IMR-90 (cell line): Measurements from ENCODE around the gene FKBP14. TPM values are rescaled to one million over a fixed set of nuclear protein-coding genes. Genes with fewer than 3 reads are reported as not detected.

Source experiments
- ATAC-seq: fragments of 200-7000 bp; cut with Tn5 transposase; 2 replicates; pipeline ENCODE4 v1.9.1; 2020; ENCODE audit warnings: low read depth, mild to moderate bottlenecking, moderate library complexity
- BruUV-seq: library from RNA; stranded (reverse); fragments of 400-500 nt; replicated peaks from 2 replicates; lab custom pipeline; 2021; lab: Mats Ljungman, UMichigan
- CTCF ChIA-PET: fragments of 300-600 bp; formaldehyde crosslinking; extraction: SDS; loops from one replicate; lab custom pipeline; 2021; ENCODE audit warnings: antibody characterized with exemption; lab: Yijun Ruan, JAX
- POLR2A ChIA-PET: fragments of 300-600 bp; sonication (Branson Sonifier 250); formaldehyde crosslinking; loops from one replicate; lab custom pipeline; 2022; ENCODE audit warnings: antibody characterized with exemption; ENCODE audit not compliant: unreplicated experiment; lab: Charles Lee
- DNase-seq: peaks from one replicate; pipeline ENCODE4 v3.0.0; 2013
- H2AFZ ChIP-seq: replicated peaks from 2 replicates; pipeline ENCODE3; 2013; ENCODE audit warnings: low read length, mild to moderate bottlenecking; ENCODE audit not compliant: poor library complexity
- H2AK5ac ChIP-seq: 2 replicates; pipeline ENCODE4 v1.6.1; 2013; ENCODE audit warnings: low read depth, low read length, inconsistent platforms
- H2AK9ac ChIP-seq: replicated peaks from 2 replicates; pipeline ENCODE3; 2013; ENCODE audit warnings: mild to moderate bottlenecking, low read depth, low read length, moderate library complexity; ENCODE audit not compliant: poor library complexity
- H2BK120ac ChIP-seq: 2 replicates; pipeline ENCODE4 v1.6.1; 2013; ENCODE audit warnings: low read depth, low read length, inconsistent platforms
- H2BK15ac ChIP-seq: 3 replicates; pipeline ENCODE4 v1.6.1; 2013; ENCODE audit warnings: low read depth, low read length, inconsistent platforms
- H2BK20ac ChIP-seq: 2 replicates; pipeline ENCODE4 v1.6.1; 2013; ENCODE audit warnings: low read depth, mild to moderate bottlenecking, inconsistent platforms, low read length, moderate library complexity
- H2BK5ac ChIP-seq: 2 replicates; pipeline ENCODE4 v1.6.1; 2013; ENCODE audit warnings: mild to moderate bottlenecking, low read depth, low read length, inconsistent platforms; ENCODE audit not compliant: poor library complexity, severe bottlenecking
- H3K14ac ChIP-seq: replicated peaks from 2 replicates; pipeline ENCODE4 v1.6.1; 2013; ENCODE audit warnings: low read depth, low read length, inconsistent platforms
- H3K18ac ChIP-seq: 2 replicates; pipeline ENCODE4 v1.6.1; 2013; ENCODE audit warnings: low read depth, low read length, control low read depth
- H3K23ac ChIP-seq: 2 replicates; pipeline ENCODE4 v1.6.1; 2013; ENCODE audit warnings: low read depth, low read length, inconsistent platforms
- H3K27ac ChIP-seq: 2 replicates; pipeline ENCODE4 v1.5.1; 2013; ENCODE audit warnings: mild to moderate bottlenecking, control low read depth, low read length; ENCODE audit not compliant: insufficient read depth
- H3K27me3 ChIP-seq: 2 replicates; pipeline ENCODE4 v1.6.1; 2013; ENCODE audit warnings: low read length; ENCODE audit not compliant: control insufficient read depth, insufficient read depth
- H3K36me3 ChIP-seq: 2 replicates; pipeline ENCODE4 v1.6.1; 2013; ENCODE audit warnings: low read length, mixed read lengths; ENCODE audit not compliant: control insufficient read depth, insufficient read depth
- H3K4ac ChIP-seq: 2 replicates; pipeline ENCODE4 v1.6.1; 2013; ENCODE audit warnings: low read depth, low read length, inconsistent platforms
- H3K4me1 ChIP-seq: 2 replicates; pipeline ENCODE4 v1.6.1; 2013; ENCODE audit warnings: low read length, mixed read lengths; ENCODE audit not compliant: control insufficient read depth, insufficient read depth
- H3K4me2 ChIP-seq: 2 replicates; pipeline ENCODE4 v1.6.1; 2013; ENCODE audit warnings: low read depth, mild to moderate bottlenecking, control low read depth, low read length, moderate library complexity
- H3K4me3 ChIP-seq: 2 replicates; pipeline ENCODE4 v1.5.1; 2013; ENCODE audit warnings: low read depth, mild to moderate bottlenecking, control low read depth, low read length, moderate library complexity; ENCODE audit not compliant: insufficient read depth
- H3K56ac ChIP-seq: 2 replicates; pipeline ENCODE4 v1.6.1; 2013; ENCODE audit warnings: low read length, inconsistent platforms; ENCODE audit not compliant: insufficient read depth; ENCODE audit errors: extremely low read depth
- H3K79me1 ChIP-seq, 2 experiments: 2 replicates each; pipeline ENCODE4 v1.6.1; 2013; ENCODE audit warnings: low read length in 2 of 2, inconsistent platforms in 1 of 2, low read depth in 1 of 2
- H3K9ac ChIP-seq: 2 replicates; pipeline ENCODE4 v1.6.1; 2013; ENCODE audit warnings: low read depth, low read length, control low read depth
- H3K9me1 ChIP-seq: 2 replicates; pipeline ENCODE4 v1.6.1; 2013; ENCODE audit warnings: low read length, inconsistent platforms; ENCODE audit not compliant: insufficient read depth
- H3K9me3 ChIP-seq: 2 replicates; pipeline ENCODE4 v1.6.1; 2013; ENCODE audit warnings: low read length; ENCODE audit not compliant: control insufficient read depth, insufficient read depth
- H4K20me1 ChIP-seq: 2 replicates; pipeline ENCODE4 v1.6.1; 2013; ENCODE audit warnings: low read length, inconsistent platforms; ENCODE audit not compliant: insufficient read depth
- H4K5ac ChIP-seq: 2 replicates; pipeline ENCODE4 v1.6.1; 2013; ENCODE audit warnings: mild to moderate bottlenecking, low read depth, low read length, control low read depth
- H4K8ac ChIP-seq, 2 experiments: 2 replicates each; pipeline ENCODE4 v1.6.1; 2013; ENCODE audit warnings: low read depth in 2 of 2, low read length in 2 of 2, control low read depth in 1 of 2, inconsistent platforms in 1 of 2
- H4K91ac ChIP-seq: 2 replicates; pipeline ENCODE4 v1.6.1; 2013; ENCODE audit warnings: low read depth, low read length, inconsistent platforms; ENCODE audit not compliant: insufficient read depth
- CEBPB ChIP-seq: IDR thresholded peaks from 2 replicates; pipeline ENCODE4 v1.6.1; 2012; ENCODE audit warnings: low read depth, low read length, improper control_type of control experiment
- CTCF ChIP-seq: conservative IDR thresholded peaks from 2 replicates; pipeline ENCODE4 v1.5.1; 2012; ENCODE audit warnings: mild to moderate bottlenecking, low read depth, low read length, improper control_type of control experiment
- MAFK ChIP-seq: IDR thresholded peaks from 2 replicates; pipeline ENCODE4 v1.6.1; 2012; ENCODE audit warnings: low read depth, low read length, improper control_type of control experiment
- MAZ ChIP-seq: IDR thresholded peaks from 2 replicates; pipeline ENCODE4 v1.6.1; 2012; ENCODE audit warnings: low read depth, mild to moderate bottlenecking, low read length, improper control_type of control experiment, moderate library complexity, borderline replicate concordance
- POLR2A ChIP-seq: IDR thresholded peaks from 2 replicates; pipeline ENCODE4 v1.6.1; 2012; ENCODE audit warnings: mild to moderate bottlenecking, low read depth, low read length
- RAD21 ChIP-seq: IDR thresholded peaks from 2 replicates; pipeline ENCODE4 v1.6.1; 2012; ENCODE audit warnings: low read length, improper control_type of control experiment
- USF2 ChIP-seq: fragments of 150-350 bp; IDR thresholded peaks from 2 replicates; pipeline ENCODE4 v1.6.1; 2017; ENCODE audit warnings: mild to moderate bottlenecking, antibody characterized with exemption, low read length, low read depth
- dilution Hi-C: fragments of 300-500 bp; cut with HindIII; formaldehyde crosslinking; loops from one replicate; pipeline ENCODE4 v1.14.3; 2018; ENCODE audit warnings: low sequenced_read_pairs; ENCODE audit not compliant: unreplicated experiment
- in situ Hi-C: fragments of 300-500 bp; cut with MboI; formaldehyde crosslinking; loops from 3 replicates; pipeline ENCODE4 v1.14.3; 2019; ENCODE audit warnings: low sequenced_read_pairs, inconsistent platforms, mixed read lengths
- intact Hi-C: fragments of 100-400 bp; cut with micrococcal nuclease; formaldehyde crosslinking; loops from 2 replicates; pipeline ENCODE4 v1.10.0; 2022
- polyA plus RNA-seq, 3 experiments: library from polyadenylated mRNA; depleted of rRNA; stranded (reverse); fragments of >200 nt; gene quantifications; 2 replicates each; pipeline ENCODE4 v1.2.3, GENCODE V29; 2012; ENCODE audit warnings: low replicate concordance in 1 of 3
- total RNA-seq: library from RNA; depleted of rRNA; stranded (reverse); fragments of >200 nt; gene quantifications from 2 replicates; pipeline ENCODE4 v1.2.3, GENCODE V29; 2012

The FKBP14 gene
- total and polyA plus RNA-seq, 2 of the 4 experiments (the other 2 are of a cell fraction), result 26.3 to 27.1 TPM

- no peaks in the 10 kb centered on the region for H3K9me3 ChIP-seq
- no peaks in the 10 kb centered on the region for H3K27me3 ChIP-seq
- H3K56ac ChIP-seq, result no peak overlapping the region
- DNase-seq (peak; percentile 24), ATAC-seq (peak; percentile 82)
- no peak overlapping the region for H2BK20ac ChIP-seq
- H2AK5ac ChIP-seq, result no peak overlapping the region
- peaks cover 2% of the 10 kb centered on the region; the same call in 1 of the 2 replicates for H3K9me1 ChIP-seq
- H3K18ac ChIP-seq, result no peak overlapping the region
- intact Hi-C loops (no loop called here), dilution Hi-C loops (no loop called here), in situ Hi-C loops (loop anchor here (25.0 kb wide), 1 partner anchor 320 kb away; no protein-coding TSS in a partner anchor)
- H3K79me1 ChIP-seq, result no peaks in the 10 kb centered on the region
- no peak overlapping the region for H2BK120ac ChIP-seq
- H3K14ac ChIP-seq, result no peak overlapping the region
- H3K4me1 ChIP-seq, result no peaks in the 10 kb centered on the region
- H4K20me1 ChIP-seq, result no peaks in the 10 kb centered on the region
- H3K23ac ChIP-seq, result no peak overlapping the region
- H3K9ac ChIP-seq, result no peak overlapping the region
- no peak overlapping the region for H2BK15ac ChIP-seq
- H2AFZ ChIP-seq, result no peak overlapping the region
- no peak overlapping the region for H3K4me2 ChIP-seq
- POLR2A ChIA-PET, result no interaction called here
- peaks cover 14% of the 10 kb centered on the region for H3K36me3 ChIP-seq
- no peak for TF ChIP-seq CEBPB
- TF ChIP-seq MAZ, result no peak
- TF ChIP-seq POLR2A, result no peak
- no peak for TF ChIP-seq RAD21
- no peak for TF ChIP-seq USF2
- TF ChIP-seq MAFK, result no peak
- TF ChIP-seq CTCF, result no peak
- no peak overlapping the region for H2BK5ac ChIP-seq
- no peak overlapping the region for H4K5ac ChIP-seq
- no peak overlapping the region for H4K91ac ChIP-seq
- no peak overlapping the region for H3K4me3 ChIP-seq
- BruUV-seq, result no TSS peak
- no peak overlapping the region for H3K4ac ChIP-seq
- H3K27ac ChIP-seq, result no peak overlapping the region
- H2AK9ac ChIP-seq, result no peak overlapping the region
- CTCF ChIA-PET, result no interaction called here
- H4K8ac ChIP-seq, result no peak overlapping the region
Observed at GRCh38 chr7:30057741-30058140, 31.2 kb upstream of the FKBP14 start.
